UCSD-AML1 (cell line): Measurements from ENCODE around the gene CYP1A1.

ENCODE experiments used
- DNase-seq: peaks from one replicate; lab custom pipeline; 2025; ENCODE audit not compliant: unreplicated experiment; lab: John Stamatoyannopoulos, UW

The CYP1A1 gene

GRCh38 chr15:74695597-74696397, 29.5 kb downstream of the CYP1A1 start, which contains the start of gene EDC3:
Gene EDC3, minus strand, starts transcription at chr15:74696024. Its CDS starts 20,900 bp downstream, at chr15:74675124.
- DNase-seq = peak; percentile 88

GRCh38 chr15:74692327-74692726, 33.0 kb downstream of the CYP1A1 start:
- no peak for DNase-seq

- DNase-seq = no peak
These were observed 41.6 kb downstream of the CYP1A1 start for GRCh38 chr15:74683758-74684157.

GRCh38 chr15:74682954-74683353, 42.4 kb downstream of the CYP1A1 start:
- no peak for DNase-seq

- DNase-seq = no peak
These were observed 44.9 kb downstream of the CYP1A1 start for GRCh38 chr15:74680456-74680855.

- no peak for DNase-seq
These were observed 48.5 kb downstream of the CYP1A1 start for GRCh38 chr15:74676801-74677200.

- DNase-seq = no peak
These were observed 51.2 kb downstream of the CYP1A1 start for GRCh38 chr15:74674161-74674560.

GRCh38 chr15:74669627-74670026, 55.7 kb downstream of the CYP1A1 start:
- DNase-seq = no peak
